Left renal cortex interstitium (tissue), 4 donors: Measurements from ENCODE around the gene GBP3. TPM values are rescaled to one million over a fixed set of nuclear protein-coding genes. Genes with fewer than 3 reads are reported as not detected.
"Not testable (repeated sequence)": the region's sequence is repeated elsewhere in the genome, so short reads cannot be mapped to it uniquely, and the experiment has no call there.

Experiments used
- DNase-seq, 4 donors: peaks; one replicate each; pipeline ENCODE4 v3.0.0-alpha.2; 2013; ENCODE audit warnings: low read depth in 4 of 4, low spot score in 2 of 4, missing footprints in 1 of 4
- polyA plus RNA-seq, 4 donors: library from polyadenylated mRNA; unstranded; fragments of 120-200 nt; gene quantifications; one replicate each; pipeline ENCODE4 v1.2.1, GENCODE V29; 2013; ENCODE audit not compliant: insufficient read length in 4 of 4

GBP3 gene
- polyA plus RNA-seq, 4 donors, result 13.1 to 37.9 (median 21.9) TPM

- DNase-seq, result no peak
These were observed 42.9 kb downstream of the GBP3 start for GRCh38 chr1:88979749-88980116.

DNA sequence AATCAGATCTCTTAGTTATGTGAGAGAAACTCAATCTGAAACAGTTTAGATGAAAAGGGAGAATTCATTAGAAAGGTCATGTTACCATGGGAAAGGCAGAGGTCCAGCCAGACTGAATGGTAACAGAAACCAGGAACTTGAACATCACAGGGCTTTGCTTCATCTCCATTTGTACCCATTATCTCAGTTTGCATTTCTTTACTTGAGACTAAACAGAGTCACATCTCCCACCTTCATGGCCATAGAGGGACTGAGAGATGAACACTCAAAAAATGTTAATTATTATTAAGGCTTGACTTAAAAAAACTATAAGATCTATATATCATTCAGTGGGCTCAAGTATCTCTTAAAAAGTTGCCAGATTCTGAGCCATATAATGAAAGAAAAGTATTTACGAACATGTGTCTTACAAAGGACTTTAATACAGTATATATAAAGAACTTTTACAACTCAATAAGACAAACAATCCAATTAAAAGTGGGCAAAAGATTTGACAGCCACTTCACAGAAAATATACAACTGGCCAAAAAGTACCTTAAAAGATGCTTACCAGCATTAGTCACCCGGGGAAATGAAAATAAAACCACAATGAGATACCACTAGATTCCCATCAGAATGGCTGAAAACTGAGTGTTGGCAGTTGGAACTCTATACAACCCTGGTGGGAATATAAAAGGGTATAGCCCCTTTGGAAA, 43.5 kb downstream of the GBP3 start:
- no peak for DNase-seq

DNA sequence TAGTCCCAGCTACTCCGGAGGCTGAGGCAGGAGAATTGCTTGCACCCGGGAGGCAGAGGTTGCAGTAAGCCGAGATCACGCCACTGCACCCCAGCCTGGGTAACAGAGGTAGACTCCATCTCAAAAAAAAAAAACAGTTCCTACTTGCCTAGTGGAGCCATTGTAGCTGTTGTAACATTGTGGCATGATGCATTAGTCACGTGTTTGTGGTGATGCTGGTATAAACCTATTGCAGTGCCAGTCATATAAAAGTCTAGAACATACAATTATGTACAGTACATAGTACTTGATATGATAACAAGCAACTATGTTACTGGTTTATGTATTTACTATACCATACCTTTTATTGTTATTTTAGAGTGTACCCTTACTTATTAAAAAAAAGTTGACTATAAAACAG, 46.4 kb downstream of the GBP3 start:
- no peak for DNase-seq

- DNase-seq, result not testable (repeated sequence)
These were observed 48.0 kb downstream of the GBP3 start for GRCh38 chr1:88974616-88975172.

GRCh38 chr1:88973520-88974137, 49.0 kb downstream of the GBP3 start:
- DNase-seq, result peak in 1 of 4 donors; percentile 21

- no peak for DNase-seq
These were observed 60.9 kb downstream of the GBP3 start for GRCh38 chr1:88961647-88962275.

- no peak for DNase-seq
These were observed 61.6 kb downstream of the GBP3 start for GRCh38 chr1:88961081-88961480.

Other genes starting within 250 kb of the GBP3 start
- 10 to 100 TPM; 38.3 to 56.0 (median 44.7) TPM for gene GTF2B, start 131.3 kb downstream of the GBP3 start, polyA plus RNA-seq
- 10 to 100 TPM; 51.4 to 58.8 (median 53.1) TPM for gene KYAT3, start 30.2 kb downstream of the GBP3 start, polyA plus RNA-seq
- gene RBMXL1, start 30.2 kb downstream of the GBP3 start, polyA plus RNA-seq, result 10 to 100 TPM; 15.5 to 20.9 (median 18.8) TPM
- 10 to 100 TPM; 12.6 to 21.2 (median 13.4) TPM for gene GBP1, start 42.3 kb upstream of the GBP3 start, polyA plus RNA-seq
- 1 to 10 TPM; 2.2 to 3.8 (median 2.6) TPM for gene GBP2, start 103.2 kb upstream of the GBP3 start, polyA plus RNA-seq
- under 1 TPM; 0.07 to 0.27 (median 0.17) TPM for gene GBP7, start 153.1 kb upstream of the GBP3 start, polyA plus RNA-seq
- gene GBP4, start 176.1 kb upstream of the GBP3 start, polyA plus RNA-seq, result 10 to 100 TPM in 1 of 4 donors, 1 to 10 TPM in 3; 5.5 to 14.6 (median 8.5) TPM
- gene GBP5, start 250.0 kb upstream of the GBP3 start, polyA plus RNA-seq, result under 1 TPM; 0.16 to 0.68 (median 0.47) TPM